GM19395 (cell line): ENCODE data around the gene CCDC85C.

Experiments
- ATAC-seq: cut with Tn5 transposase; IDR thresholded peaks from one replicate; pipeline ENCODE4 v1.9.1; 2021; ENCODE audit warnings: mild to moderate bottlenecking, moderate library complexity; ENCODE audit not compliant: unreplicated experiment

Gene CCDC85C

GRCh38 chr14:99609245-99610170 lies 5.5 kb upstream of the CCDC85C start:
- no peak for ATAC-seq

GRCh38 chr14:99608591-99608990 lies 4.6 kb upstream of the CCDC85C start:
- ATAC-seq = no peak

- no peak for ATAC-seq
Measured at GRCh38 chr14:99606359-99606758, 2.4 kb upstream of the CCDC85C start.

GRCh38 chr14:99605299-99605961 lies 1.4 kb upstream of the CCDC85C start:
- peak; percentile 48 for ATAC-seq

- peak; percentile 31 for ATAC-seq
Measured at GRCh38 chr14:99604766-99605298, 825 bp upstream of the CCDC85C start.

- ATAC-seq = peak; percentile 80
Measured at GRCh38 chr14:99604278-99604765, 315 bp upstream of the CCDC85C start.

- no peak for ATAC-seq
Measured at GRCh38 chr14:99602788-99603415, 1.1 kb downstream of the CCDC85C start.

- ATAC-seq = no peak
Measured at GRCh38 chr14:99602054-99602787, 1.8 kb downstream of the CCDC85C start.

GRCh38 chr14:99601361-99601831 lies 2.6 kb downstream of the CCDC85C start:
- ATAC-seq = no peak

- ATAC-seq = no peak
Measured at GRCh38 chr14:99600232-99600888, 3.6 kb downstream of the CCDC85C start.

GRCh38 chr14:99599393-99599792 lies 4.6 kb downstream of the CCDC85C start:
- no peak for ATAC-seq

- ATAC-seq = no peak
Measured at GRCh38 chr14:99598774-99599173, 5.2 kb downstream of the CCDC85C start.

GRCh38 chr14:99597911-99598600 lies 6.0 kb downstream of the CCDC85C start:
- no peak for ATAC-seq

GRCh38 chr14:99596772-99597171 lies 7.2 kb downstream of the CCDC85C start:
- no peak for ATAC-seq

GRCh38 chr14:99596071-99596627 lies 7.9 kb downstream of the CCDC85C start:
- ATAC-seq = no peak

- ATAC-seq = no peak
Measured at GRCh38 chr14:99595524-99595923, 8.5 kb downstream of the CCDC85C start.

- ATAC-seq = peak; percentile 97
Measured at GRCh38 chr14:99595034-99595433, 9.0 kb downstream of the CCDC85C start.

GRCh38 chr14:99593971-99594841 lies 9.8 kb downstream of the CCDC85C start:
- ATAC-seq = no peak
